Measurements from ENCODE around the gene LRP8. TPM values are rescaled to one million over a fixed set of nuclear protein-coding genes. Genes with fewer than 3 reads are reported as not detected.

The LRP8 gene
- total and polyA plus RNA-seq, 2 experiments from 2014 or later = 1.3 to 8.9 TPM

DNA sequence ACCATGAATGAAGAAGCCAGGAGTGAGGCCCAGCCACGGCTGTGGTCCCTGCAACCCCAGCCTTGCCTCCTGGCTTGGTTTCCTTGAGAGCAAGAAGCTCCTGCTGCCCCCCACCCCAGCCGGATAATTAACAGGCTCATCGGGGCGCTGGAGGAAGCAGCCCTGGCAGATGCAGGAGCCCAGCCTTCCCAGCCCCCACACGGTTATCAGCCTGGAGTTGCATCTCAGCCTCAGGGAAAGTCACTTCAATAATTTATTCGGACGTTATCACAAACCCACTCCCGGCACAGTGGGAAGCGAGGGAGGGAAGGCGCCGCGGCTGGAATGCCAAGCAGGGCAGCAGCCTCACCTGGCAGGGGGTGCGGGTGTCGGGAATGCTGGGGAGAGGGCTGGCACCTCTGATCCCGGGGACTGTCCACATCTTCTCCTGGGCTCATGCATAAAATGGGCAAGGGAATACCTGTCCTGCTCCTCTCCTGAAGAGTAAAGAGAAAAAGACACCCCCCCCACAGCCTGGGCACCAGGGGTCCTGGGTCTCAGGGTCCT lies 43.3 kb upstream of the LRP8 start:
- peaks cover 6% of the 10 kb centered on the region for H3K27me3 ChIP-seq (replicated peaks; ENCODE audit: insufficient read depth)

GRCh38 chr1:53370369-53370961 lies 42.6 kb upstream of the LRP8 start:
- no peaks in the 10 kb centered on the region for H3K36me3 ChIP-seq (ENCODE audit: low read depth)
- no peaks in the 10 kb centered on the region for H4K20me1 ChIP-seq (ENCODE audit: insufficient read depth)
- no peak overlapping the region for H3K9ac ChIP-seq
- H3K4me2 ChIP-seq (ENCODE audit: unreplicated experiment) = no peak overlapping the region
- H3K27me3 ChIP-seq (replicated peaks; ENCODE audit: insufficient read depth) = peaks cover 6% of the 10 kb centered on the region
- no peak for DNase-seq
- no peak overlapping the region for H3K27ac ChIP-seq
- no peaks in the 10 kb centered on the region for H3K79me2 ChIP-seq (ENCODE audit: insufficient read depth)
- H3K4me3 ChIP-seq = no peak overlapping the region
- in situ Hi-C loops (cut with MboI) = no loop called here
- no peaks in the 10 kb centered on the region for H3K9me3 ChIP-seq (ENCODE audit: low read depth)
- no peaks in the 10 kb centered on the region for H3K4me1 ChIP-seq (ENCODE audit: insufficient read depth)
- 60 to 68% methylated on average over 7 to 9 of the region's 9 CpGs for WGBS, 2 experiments (ENCODE audit: low coverage in 1 of 2, low lambda C conversion rate in 2 of 2, missing lambda C conversion rate in 2 of 2)
- H3F3A ChIP-seq (ENCODE audit: insufficient read depth) = no peaks in the 10 kb centered on the region
- TF ChIP-seq EZH2 (IDR thresholded peaks at IDR 0.05; ENCODE audit: insufficient read depth, poor library complexity, severe bottlenecking) (no peak), EZH2phosphoT487 (IDR thresholded peaks at IDR 0.05; ENCODE audit: insufficient read depth, low read depth) (no peak)
- H3K9me2 ChIP-seq (ENCODE audit: insufficient read depth) = no peaks in the 10 kb centered on the region
- no peak overlapping the region for H2AFZ ChIP-seq

More for the DNA sequence above, 43.3 kb upstream of the LRP8 start:
- no peak for DNase-seq
- 34 to 36% methylated on average over 8 to 15 of the region's 15 CpGs for WGBS, 2 experiments (ENCODE audit: low coverage in 1 of 2, low lambda C conversion rate in 2 of 2, missing lambda C conversion rate in 2 of 2)
- Histone ChIP-seq H3K4me2 (ENCODE audit: unreplicated experiment) (no peak overlapping the region), H3K4me3 (no peak overlapping the region), H3K9me3 (ENCODE audit: low read depth) (no peaks in the 10 kb centered on the region), H3F3A (ENCODE audit: insufficient read depth) (no peaks in the 10 kb centered on the region), H2AFZ (no peak overlapping the region), H3K27ac (no peak overlapping the region), H3K4me1 (ENCODE audit: insufficient read depth) (no peaks in the 10 kb centered on the region), H3K9me2 (ENCODE audit: insufficient read depth) (no peaks in the 10 kb centered on the region), H3K36me3 (ENCODE audit: low read depth) (no peaks in the 10 kb centered on the region), H3K79me2 (ENCODE audit: insufficient read depth) (no peaks in the 10 kb centered on the region), H4K20me1 (ENCODE audit: insufficient read depth) (no peaks in the 10 kb centered on the region), H3K9ac (no peak overlapping the region)
- in situ Hi-C loops (cut with MboI) = no loop called here
- TF ChIP-seq EZH2 (IDR thresholded peaks at IDR 0.05; ENCODE audit: insufficient read depth, poor library complexity, severe bottlenecking) (no peak), EZH2phosphoT487 (IDR thresholded peaks at IDR 0.05; ENCODE audit: insufficient read depth, low read depth) (no peak)

DNA sequence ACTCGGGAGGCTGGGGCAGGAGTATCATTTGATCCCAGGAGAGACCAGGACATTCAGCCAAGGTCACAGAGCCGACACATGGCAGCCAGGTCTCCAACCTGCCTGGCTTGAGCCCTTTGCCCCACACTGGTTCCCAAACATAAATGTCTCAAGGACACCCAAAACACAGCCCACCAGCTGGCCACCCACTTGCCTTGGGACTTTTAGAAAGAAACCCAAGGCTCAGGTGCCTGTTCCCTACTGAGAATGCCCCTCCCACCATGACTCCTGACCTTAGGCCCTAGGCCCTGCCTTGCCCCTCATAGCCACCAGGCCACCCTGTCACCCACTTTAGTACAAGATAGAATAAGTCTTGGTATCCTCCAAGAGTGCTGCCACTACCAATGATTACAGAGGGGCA lies 41.9 kb upstream of the LRP8 start:
- no peaks in the 10 kb centered on the region for H4K20me1 ChIP-seq (ENCODE audit: insufficient read depth)
- no peak overlapping the region for H3K4me2 ChIP-seq (ENCODE audit: unreplicated experiment)
- no peaks in the 10 kb centered on the region for H3K36me3 ChIP-seq (ENCODE audit: low read depth)
- no peaks in the 10 kb centered on the region for H3K79me2 ChIP-seq (ENCODE audit: insufficient read depth)
- no peak for DNase-seq
- no peak overlapping the region for H2AFZ ChIP-seq
- H3K27ac ChIP-seq = no peak overlapping the region
- no peak for TF ChIP-seq EZH2 (IDR thresholded peaks at IDR 0.05; ENCODE audit: insufficient read depth, poor library complexity, severe bottlenecking)
- TF ChIP-seq EZH2phosphoT487 (IDR thresholded peaks at IDR 0.05; ENCODE audit: insufficient read depth, low read depth) = no peak
- no peaks in the 10 kb centered on the region for H3K9me2 ChIP-seq (ENCODE audit: insufficient read depth)
- H3K9ac ChIP-seq = no peak overlapping the region
- 34 to 37% methylated on average over 2 of the region's 2 CpGs for WGBS, 2 experiments (ENCODE audit: low coverage in 1 of 2, low lambda C conversion rate in 2 of 2, missing lambda C conversion rate in 2 of 2)
- in situ Hi-C loops (cut with MboI) = no loop called here
- no peaks in the 10 kb centered on the region for H3F3A ChIP-seq (ENCODE audit: insufficient read depth)
- H3K27me3 ChIP-seq (replicated peaks; ENCODE audit: insufficient read depth) = peaks cover 6% of the 10 kb centered on the region
- H3K9me3 ChIP-seq (ENCODE audit: low read depth) = no peaks in the 10 kb centered on the region
- no peaks in the 10 kb centered on the region for H3K4me1 ChIP-seq (ENCODE audit: insufficient read depth)
- no peak overlapping the region for H3K4me3 ChIP-seq

DNA sequence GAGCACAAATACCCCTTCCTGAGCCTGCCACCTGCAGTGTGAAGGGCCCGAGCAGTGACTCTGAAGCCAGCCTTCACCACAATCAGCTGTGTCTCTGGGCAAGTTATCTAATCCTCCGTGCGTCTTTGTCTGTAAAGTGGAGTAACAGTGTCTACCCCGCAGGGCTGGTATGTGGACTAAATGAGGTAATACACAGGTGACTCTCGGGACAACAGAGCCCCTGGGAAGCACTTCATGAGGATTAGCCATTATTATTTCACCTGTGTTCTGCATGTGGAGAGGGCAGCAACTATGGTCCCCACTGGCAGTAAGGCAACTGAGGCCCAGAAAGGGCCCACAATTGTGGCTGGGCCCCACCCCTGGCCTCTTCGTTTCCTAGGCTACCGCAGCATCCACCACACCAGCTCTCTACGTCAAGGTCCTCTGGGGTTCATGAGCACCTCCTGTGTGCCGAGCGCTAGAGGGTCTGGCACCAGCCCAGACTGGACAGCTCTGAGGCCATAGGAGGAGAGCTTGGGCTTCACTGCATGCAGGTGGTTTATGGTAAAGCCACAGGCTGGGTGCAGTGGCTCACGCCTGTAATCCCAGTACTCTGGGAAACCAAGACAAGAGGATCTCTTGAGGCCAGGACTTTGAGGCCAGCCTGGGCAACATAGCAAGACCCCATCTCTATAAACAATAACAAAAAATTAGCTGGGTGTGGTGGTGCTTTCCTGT lies 41.3 kb upstream of the LRP8 start:
- Histone ChIP-seq H3K4me3 (no peak overlapping the region), H3K9me3 (ENCODE audit: low read depth) (no peaks in the 10 kb centered on the region), H3K27me3 (replicated peaks; ENCODE audit: insufficient read depth) (peaks cover 9% of the 10 kb centered on the region), H4K20me1 (ENCODE audit: insufficient read depth) (no peaks in the 10 kb centered on the region), H3K79me2 (ENCODE audit: insufficient read depth) (no peaks in the 10 kb centered on the region), H3K4me2 (ENCODE audit: unreplicated experiment) (no peak overlapping the region), H3K9ac (no peak overlapping the region), H3K4me1 (ENCODE audit: insufficient read depth) (no peaks in the 10 kb centered on the region), H3F3A (ENCODE audit: insufficient read depth) (no peaks in the 10 kb centered on the region), H3K9me2 (ENCODE audit: insufficient read depth) (no peaks in the 10 kb centered on the region), H3K36me3 (ENCODE audit: low read depth) (no peaks in the 10 kb centered on the region), H2AFZ (no peak overlapping the region), H3K27ac (no peak overlapping the region)
- TF ChIP-seq EZH2 (IDR thresholded peaks at IDR 0.05; ENCODE audit: insufficient read depth, poor library complexity, severe bottlenecking) (no peak), EZH2phosphoT487 (IDR thresholded peaks at IDR 0.05; ENCODE audit: insufficient read depth, low read depth) (no peak)
- no peak for DNase-seq
- WGBS, 2 experiments (ENCODE audit: low coverage in 1 of 2, low lambda C conversion rate in 2 of 2, missing lambda C conversion rate in 2 of 2) = 72 to 76% methylated on average over 11 of the region's 11 CpGs
- in situ Hi-C loops (cut with MboI) = no loop called here

All from GM23248 (cell line).